CD14-positive monocyte (primary cell): ENCODE measurements around the gene KRTAP10-8. TPM values are rescaled to one million over a fixed set of nuclear protein-coding genes. Genes with fewer than 3 reads are reported as not detected.

Experiments used
- DNase-seq, 3 donors: peaks; one replicate each; pipeline ENCODE4 v3.0.0-alpha.2; 2011 to 2022
- H2AFZ ChIP-seq: 2 replicates; pipeline ENCODE4 v1.6.0; 2012; ENCODE audit warnings: mild to moderate bottlenecking, low read depth, low read length, inconsistent platforms; ENCODE audit not compliant: insufficient read depth, poor library complexity, severe bottlenecking
- H3K27ac ChIP-seq, 2 donors: 1 replicate in 1 of 2; 2 replicates in 1 of 2; pipeline ENCODE4 v1.5.1; 2012 to 2013; ENCODE audit warnings: low read length in 2 of 2, control low read depth in 1 of 2, inconsistent platforms in 1 of 2, low read depth in 1 of 2, mild to moderate bottlenecking in 1 of 2
- H3K27me3 ChIP-seq, 2 donors: one replicate each; pipeline versions ENCODE4 v1.6.0 to v1.6.1; 2011 to 2013; ENCODE audit warnings: low read length in 2 of 2; ENCODE audit not compliant: control insufficient read depth in 2 of 2, insufficient read depth in 2 of 2
- H3K36me3 ChIP-seq, 2 donors: replicated peaks in 1 of 2; 1 replicate in 1 of 2; 2 replicates in 1 of 2; pipeline versions ENCODE4 v1.5.1 to v1.6.1; 2012 to 2013; ENCODE audit warnings: low read length in 2 of 2, control low read depth in 1 of 2, inconsistent platforms in 1 of 2, mild to moderate bottlenecking in 1 of 2; ENCODE audit not compliant: insufficient read depth in 2 of 2, control insufficient read depth in 1 of 2
- H3K4me1 ChIP-seq, 2 donors: 1 replicate in 1 of 2; 2 replicates in 1 of 2; pipeline versions ENCODE4 v1.5.1 to v1.6.1; 2012 to 2013; ENCODE audit warnings: low read length in 2 of 2, control low read depth in 1 of 2, inconsistent platforms in 1 of 2, mild to moderate bottlenecking in 1 of 2, moderate library complexity in 1 of 2; ENCODE audit not compliant: insufficient read depth in 2 of 2, control insufficient read depth in 1 of 2
- H3K4me2 ChIP-seq: replicated peaks from 2 replicates; pipeline ENCODE3; 2012; ENCODE audit warnings: low read length, moderate library complexity, mild to moderate bottlenecking; ENCODE audit not compliant: poor library complexity, severe bottlenecking; ENCODE audit errors: extremely low read depth
- H3K4me3 ChIP-seq, 3 experiments: fragments of 200-600 bp in 1 of 3; sonication (generic) in 1 of 3; replicated peaks in 1 of 3; 1 replicate in 2 of 3; 2 replicates in 1 of 3; pipeline ENCODE4 v1.5.1; 2011 to 2013; ENCODE audit warnings: low read length in 3 of 3, mild to moderate bottlenecking in 3 of 3, control low read depth in 2 of 3, low read depth in 2 of 3, inconsistent platforms in 1 of 3, moderate library complexity in 1 of 3
- H3K79me2 ChIP-seq: 2 replicates; pipeline ENCODE4 v1.6.0; 2012; ENCODE audit warnings: mild to moderate bottlenecking, control low read depth, inconsistent platforms, low read length, moderate library complexity; ENCODE audit not compliant: insufficient read depth
- H3K9ac ChIP-seq: 2 replicates; pipeline ENCODE4 v1.6.0; 2017; ENCODE audit warnings: low read length, mild to moderate bottlenecking; ENCODE audit not compliant: insufficient read depth, poor library complexity, severe bottlenecking
- H3K9me3 ChIP-seq, 2 donors: replicated peaks in 1 of 2; 1 replicate in 1 of 2; 2 replicates in 1 of 2; pipeline versions ENCODE4 v1.5.1 to v1.6.1; 2012 to 2013; ENCODE audit warnings: low read length in 2 of 2, control low read depth in 1 of 2; ENCODE audit not compliant: control insufficient read depth in 1 of 2, insufficient read depth in 1 of 2
- H4K20me1 ChIP-seq: 2 replicates; pipeline ENCODE4 v1.6.0; 2012; ENCODE audit warnings: mild to moderate bottlenecking, low read length, control low read depth, moderate library complexity; ENCODE audit not compliant: insufficient read depth
- H3K27ac Mint-ChIP-seq, 7 donors: one replicate each; pipeline ENCODE4 v1.8.0; 2020; ENCODE audit warnings: mild to moderate bottlenecking in 7 of 7, mixed read lengths in 7 of 7, moderate library complexity in 6 of 7, inconsistent platforms in 2 of 7
- H3K27me3 Mint-ChIP-seq, 3 donors: one replicate each; pipeline ENCODE4 v1.8.0; 2021 to 2022; ENCODE audit warnings: low read depth in 3 of 3, mild to moderate bottlenecking in 3 of 3, mixed read lengths in 3 of 3, moderate library complexity in 3 of 3, inconsistent platforms in 1 of 3
- H3K36me3 Mint-ChIP-seq, 2 donors: one replicate each; pipeline ENCODE4 v1.8.0; 2020; ENCODE audit warnings: mixed read lengths in 2 of 2, inconsistent platforms in 1 of 2, mild to moderate bottlenecking in 1 of 2
- H3K4me1 Mint-ChIP-seq: one replicate; pipeline ENCODE4 v1.8.0; 2020; ENCODE audit warnings: mild to moderate bottlenecking, mixed read lengths
- H3K4me3 Mint-ChIP-seq, 2 donors: one replicate each; pipeline ENCODE4 v1.8.0; 2020; ENCODE audit warnings: mild to moderate bottlenecking in 2 of 2, mixed read lengths in 2 of 2, moderate library complexity in 1 of 2
- H3K9me3 Mint-ChIP-seq, 7 donors: one replicate each; pipeline ENCODE4 v1.8.0; 2020 to 2022; ENCODE audit warnings: mixed read lengths in 7 of 7, mild to moderate bottlenecking in 6 of 7, moderate library complexity in 6 of 7, inconsistent platforms in 2 of 7
- WGBS: methylation state at CpG from one replicate; pipeline ENCODE4 v1.1.5; 2013; ENCODE audit warnings: missing lambda C conversion rate; ENCODE audit not compliant: insufficient coverage; 5-methylcytosine and 5-hydroxymethylcytosine counted together
- intact Hi-C, 2 donors: fragments of 100-400 bp; cut with micrococcal nuclease; formaldehyde crosslinking; loops; one replicate each; pipeline versions ENCODE4 v1.15.0 to v1.15.1; 2023
- polyA plus RNA-seq, 3 donors: library from polyadenylated mRNA; depleted of rRNA in 1 of 3; unstranded in 2 of 3; stranded (reverse) in 1 of 3; fragments of 300-500 nt in 2 of 3; fragments of >200 nt in 1 of 3; fragmentation: Illumina TruSeq in 2 of 3; gene quantifications; 1 replicate in 2 of 3; 2 replicates in 1 of 3; pipeline ENCODE4 v1.2.3, GENCODE V29; 2012 to 2021
- TF ChIP-seq, protein P1 (sequence below): fragments of 200-600 bp; IDR thresholded peaks from one replicate; pipeline ENCODE4 v1.8.0; 2022; ENCODE audit warnings: antibody characterized with exemption, mild to moderate bottlenecking

Gene KRTAP10-8
- polyA plus RNA-seq, 3 donors = not detected

- H3K36me3 Mint-ChIP-seq = no peaks in the 10 kb centered on the region
- H3K27ac Mint-ChIP-seq = no peak overlapping the region
- H3K9ac ChIP-seq = no peak overlapping the region
- H3K27me3 Mint-ChIP-seq = peaks cover 11 to 39% (median 14%) of the 10 kb centered on the region in 3 donors
- H3K36me3 ChIP-seq = no peaks in the 10 kb centered on the region
- no peak overlapping the region for H3K4me3 Mint-ChIP-seq
- no peak overlapping the region for H3K27ac ChIP-seq
- no peak for DNase-seq
- H3K4me3 ChIP-seq = no peak overlapping the region
- no peaks in the 10 kb centered on the region for H3K4me1 Mint-ChIP-seq
- intact Hi-C loops = no loop called here
- H3K4me1 ChIP-seq = no peaks in the 10 kb centered on the region
- H3K4me2 ChIP-seq = no peak overlapping the region
- WGBS = no CpG with 5 or more reads among the region's 3 CpGs
- peaks cover 11 to 38% of the 10 kb centered on the region in 2 donors for H3K9me3 ChIP-seq
- peaks cover 23 to 55% (median 49%) of the 10 kb centered on the region in 7 donors for H3K9me3 Mint-ChIP-seq
- H4K20me1 ChIP-seq = no peaks in the 10 kb centered on the region
- TF ChIP-seq, protein P1, sequence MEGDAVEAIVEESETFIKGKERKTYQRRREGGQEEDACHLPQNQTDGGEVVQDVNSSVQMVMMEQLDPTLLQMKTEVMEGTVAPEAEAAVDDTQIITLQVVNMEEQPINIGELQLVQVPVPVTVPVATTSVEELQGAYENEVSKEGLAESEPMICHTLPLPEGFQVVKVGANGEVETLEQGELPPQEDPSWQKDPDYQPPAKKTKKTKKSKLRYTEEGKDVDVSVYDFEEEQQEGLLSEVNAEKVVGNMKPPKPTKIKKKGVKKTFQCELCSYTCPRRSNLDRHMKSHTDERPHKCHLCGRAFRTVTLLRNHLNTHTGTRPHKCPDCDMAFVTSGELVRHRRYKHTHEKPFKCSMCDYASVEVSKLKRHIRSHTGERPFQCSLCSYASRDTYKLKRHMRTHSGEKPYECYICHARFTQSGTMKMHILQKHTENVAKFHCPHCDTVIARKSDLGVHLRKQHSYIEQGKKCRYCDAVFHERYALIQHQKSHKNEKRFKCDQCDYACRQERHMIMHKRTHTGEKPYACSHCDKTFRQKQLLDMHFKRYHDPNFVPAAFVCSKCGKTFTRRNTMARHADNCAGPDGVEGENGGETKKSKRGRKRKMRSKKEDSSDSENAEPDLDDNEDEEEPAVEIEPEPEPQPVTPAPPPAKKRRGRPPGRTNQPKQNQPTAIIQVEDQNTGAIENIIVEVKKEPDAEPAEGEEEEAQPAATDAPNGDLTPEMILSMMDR = no peak
- no peak overlapping the region for H2AFZ ChIP-seq
- H3K79me2 ChIP-seq = no peaks in the 10 kb centered on the region
- H3K27me3 ChIP-seq = peaks cover 0 to 16% of the 10 kb centered on the region in 2 donors
These were observed 30.7 kb upstream of the KRTAP10-8 start for GRCh38 chr21:44581158-44581557.

DNA sequence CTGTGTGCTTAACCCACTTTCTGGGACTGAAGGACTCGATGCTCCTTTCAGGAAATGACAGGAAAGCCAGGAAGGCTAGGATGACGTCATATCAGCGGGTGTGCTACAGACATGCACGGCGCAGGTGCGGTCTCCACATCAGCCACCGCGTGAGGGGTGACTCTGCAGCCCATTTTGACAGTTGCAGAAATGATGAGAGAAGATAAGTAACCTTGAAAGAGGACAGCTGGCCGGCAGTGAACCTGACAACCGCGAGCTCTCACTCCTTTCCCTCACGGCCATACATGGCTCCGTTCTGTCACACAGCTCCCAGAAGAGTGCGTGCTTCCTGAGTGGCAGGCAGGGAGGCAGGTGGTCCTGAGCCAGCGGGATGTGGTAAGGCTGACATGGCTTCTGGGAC is 29.8 kb upstream of the KRTAP10-8 start:
- Histone ChIP-seq H3K27ac (no peak overlapping the region), H3K79me2 (no peaks in the 10 kb centered on the region), H2AFZ (no peak overlapping the region), H3K4me2 (no peak overlapping the region), H3K4me1 (no peaks in the 10 kb centered on the region), H3K4me3 (no peak overlapping the region), H4K20me1 (no peaks in the 10 kb centered on the region), H3K9ac (no peak overlapping the region), H3K9me3 (peaks cover 6 to 33% of the 10 kb centered on the region in 2 donors), H3K27me3 (peaks cover 0 to 16% of the 10 kb centered on the region in 2 donors), H3K36me3 (no peaks in the 10 kb centered on the region)
- Mint-ChIP-seq H3K36me3 (no peaks in the 10 kb centered on the region), H3K9me3 (peaks cover 24 to 53% (median 43%) of the 10 kb centered on the region in 7 donors), H3K27ac (no peak overlapping the region), H3K4me1 (no peaks in the 10 kb centered on the region), H3K4me3 (no peak overlapping the region), H3K27me3 (peaks cover 12 to 44% (median 14%) of the 10 kb centered on the region in 3 donors)
- intact Hi-C loops = no loop called here
- WGBS = 91% methylated on average over 10 of the region's 15 CpGs
- TF ChIP-seq, protein P1 = no peak
- DNase-seq = no peak
